Esophagus muscularis mucosa (tissue), 4 donors: ENCODE measurements around the gene TNNT2.

Experiments
- EP300 ChIP-seq: sonication (generic); formaldehyde crosslinking; IDR thresholded peaks from one replicate; pipeline ENCODE4 v1.6.1; 2017; ENCODE audit warnings: antibody characterized with exemption
- POLR2A ChIP-seq: fragments of 450-650 bp; IDR thresholded peaks from one replicate; pipeline ENCODE4 v1.6.1; 2017; ENCODE audit warnings: antibody characterized with exemption, moderate library complexity, mild to moderate bottlenecking, low read depth
- POLR2AphosphoS5 ChIP-seq, 2 donors: sonication (generic); formaldehyde crosslinking; IDR thresholded peaks; one replicate each; pipeline ENCODE4 v1.6.1; 2017; ENCODE audit warnings: antibody characterized with exemption in 2 of 2
- TF ChIP-seq, protein P1 (sequence below), 3 experiments: fragments of 200-600 bp in 2 of 3; fragments of 450-650 bp in 1 of 3; sonication (generic) in 2 of 3; IDR thresholded peaks; one replicate each; pipeline ENCODE4 v1.5.1; 2017 to 2019; ENCODE audit warnings: antibody characterized with exemption in 3 of 3, mild to moderate bottlenecking in 2 of 3, moderate library complexity in 1 of 3

DNA sequence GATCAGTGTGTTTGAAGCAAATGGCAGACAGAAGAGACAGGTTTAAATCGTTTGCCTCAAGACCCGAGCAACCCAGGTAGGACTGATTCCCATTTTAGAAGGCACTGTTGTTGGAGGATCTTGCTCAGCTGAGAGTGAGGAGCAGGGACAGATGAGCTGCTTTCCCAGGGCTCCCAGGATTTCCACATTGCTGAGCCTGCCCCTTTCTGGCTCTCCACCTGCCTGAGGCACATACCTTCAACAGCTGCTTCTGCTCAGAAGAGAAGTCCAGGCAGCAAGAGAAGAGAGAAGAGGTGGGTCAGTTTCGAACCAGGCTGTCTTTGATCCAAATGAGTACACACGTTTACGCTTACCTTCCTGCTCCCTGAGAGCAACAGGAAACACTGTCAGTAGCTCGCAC, 5.7 kb downstream of the TNNT2 start:
- TF ChIP-seq, protein P1, sequence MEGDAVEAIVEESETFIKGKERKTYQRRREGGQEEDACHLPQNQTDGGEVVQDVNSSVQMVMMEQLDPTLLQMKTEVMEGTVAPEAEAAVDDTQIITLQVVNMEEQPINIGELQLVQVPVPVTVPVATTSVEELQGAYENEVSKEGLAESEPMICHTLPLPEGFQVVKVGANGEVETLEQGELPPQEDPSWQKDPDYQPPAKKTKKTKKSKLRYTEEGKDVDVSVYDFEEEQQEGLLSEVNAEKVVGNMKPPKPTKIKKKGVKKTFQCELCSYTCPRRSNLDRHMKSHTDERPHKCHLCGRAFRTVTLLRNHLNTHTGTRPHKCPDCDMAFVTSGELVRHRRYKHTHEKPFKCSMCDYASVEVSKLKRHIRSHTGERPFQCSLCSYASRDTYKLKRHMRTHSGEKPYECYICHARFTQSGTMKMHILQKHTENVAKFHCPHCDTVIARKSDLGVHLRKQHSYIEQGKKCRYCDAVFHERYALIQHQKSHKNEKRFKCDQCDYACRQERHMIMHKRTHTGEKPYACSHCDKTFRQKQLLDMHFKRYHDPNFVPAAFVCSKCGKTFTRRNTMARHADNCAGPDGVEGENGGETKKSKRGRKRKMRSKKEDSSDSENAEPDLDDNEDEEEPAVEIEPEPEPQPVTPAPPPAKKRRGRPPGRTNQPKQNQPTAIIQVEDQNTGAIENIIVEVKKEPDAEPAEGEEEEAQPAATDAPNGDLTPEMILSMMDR (IDR thresholded peaks at IDR 0.05): no peak
- no peak for TF ChIP-seq POLR2A
- no peak for TF ChIP-seq EP300
- no peak for TF ChIP-seq POLR2AphosphoS5 (IDR thresholded peaks at IDR 0.05)
